Measurements from ENCODE around the gene CACNB1.

DNA sequence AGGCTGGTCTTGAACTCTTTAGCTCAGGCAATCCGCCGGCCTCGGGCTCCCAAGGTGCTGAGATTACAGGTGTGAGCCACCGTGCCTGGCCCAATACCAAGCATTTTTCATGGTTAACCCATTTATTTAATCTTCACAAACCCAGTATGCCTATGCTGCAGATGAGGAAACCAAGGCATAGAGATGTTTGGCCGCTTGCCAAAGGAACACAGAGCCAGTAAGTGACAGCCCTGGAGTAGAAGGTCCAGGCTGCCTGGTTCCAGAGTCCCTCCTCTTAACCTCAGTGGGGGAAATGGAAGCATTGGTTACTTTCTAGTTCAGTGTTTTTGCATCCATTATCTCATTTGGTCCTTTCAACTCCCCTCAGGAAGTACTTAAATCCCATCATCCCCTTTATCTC, 16.2 kb downstream of the CACNB1 start:
- no peak for TF ChIP-seq NFIC (IDR thresholded peaks at IDR 0.05)
- TF ChIP-seq REST (IDR thresholded peaks at IDR 0.05; ENCODE audit: low read depth): no peak
- TF ChIP-seq RAD21 (IDR thresholded peaks at IDR 0.05; ENCODE audit: low read depth): no peak
- no peak for TF ChIP-seq EP300 (IDR thresholded peaks at IDR 0.05; ENCODE audit: borderline replicate concordance)
- no peak for TF ChIP-seq TEAD4 (IDR thresholded peaks at IDR 0.05)
- TF ChIP-seq FOXM1 (IDR thresholded peaks at IDR 0.05; ENCODE audit: borderline replicate concordance, low read depth): no peak
- TF ChIP-seq MAX (IDR thresholded peaks at IDR 0.05): no peak
- TF ChIP-seq CEBPB (IDR thresholded peaks at IDR 0.05): no peak
- TF ChIP-seq TAF1 (IDR thresholded peaks at IDR 0.05; ENCODE audit: low read depth): no peak
- no peak for TF ChIP-seq YY1 (IDR thresholded peaks at IDR 0.05; ENCODE audit: low read depth)
